H1 (cell line): Measurements from ENCODE around the gene GAPT. TPM values are rescaled to one million over a fixed set of nuclear protein-coding genes. Genes with fewer than 3 reads are reported as not detected.

Experiments
- CTCF ChIA-PET: fragments of 300-600 bp; sonication (Branson Sonifier 250); formaldehyde crosslinking; loops from one replicate; lab custom pipeline; 2021; ENCODE audit not compliant: partially characterized antibody; lab: Charles Lee
- POLR2A ChIA-PET: fragments of 300-600 bp; sonication (Branson Sonifier 250); formaldehyde crosslinking; loops from one replicate; lab custom pipeline; 2021; ENCODE audit warnings: inconsistent platforms; ENCODE audit not compliant: partially characterized antibody; lab: Charles Lee
- DNase-seq, 2 experiments: peaks; one replicate each; pipeline versions ENCODE4 v3.0.0 to v3.0.0-alpha.2; 2010 to 2022; ENCODE audit warnings: low spot score in 2 of 2, low read depth in 1 of 2, mixed read lengths in 1 of 2
- FAIRE-seq: peaks from 2 replicates; lab custom pipeline; 2011; peaks lifted over from hg19 to GRCh38; lab: Jason Lieb, UNC
- H2AFZ ChIP-seq: 2 replicates; pipeline ENCODE4 v1.8.1; 2012; ENCODE audit warnings: low read length, inconsistent platforms
- H2AK5ac ChIP-seq: 2 replicates; pipeline ENCODE4 v1.6.1; 2013; ENCODE audit warnings: low read depth, low read length
- H2BK120ac ChIP-seq: replicated peaks from 2 replicates; pipeline ENCODE3; 2013; ENCODE audit warnings: low read depth, low read length, inconsistent platforms
- H2BK12ac ChIP-seq: 2 replicates; pipeline ENCODE4 v1.6.1; 2013; ENCODE audit warnings: low read depth, low read length
- H2BK15ac ChIP-seq: 2 replicates; pipeline ENCODE4 v1.6.1; 2013; ENCODE audit warnings: low read length
- H2BK20ac ChIP-seq: 2 replicates; pipeline ENCODE4 v1.6.1; 2013; ENCODE audit warnings: low read length
- H2BK5ac ChIP-seq: 2 replicates; pipeline ENCODE4 v1.6.1; 2013; ENCODE audit warnings: low read depth, low read length
- H3K14ac ChIP-seq: 2 replicates; pipeline ENCODE4 v1.6.1; 2013; ENCODE audit warnings: inconsistent platforms; ENCODE audit not compliant: insufficient read length
- H3K18ac ChIP-seq: 2 replicates; pipeline ENCODE4 v1.6.1; 2013; ENCODE audit warnings: low read length; ENCODE audit errors: extremely low read depth
- H3K23ac ChIP-seq: 2 replicates; pipeline ENCODE4 v1.6.1; 2013; ENCODE audit warnings: inconsistent platforms; ENCODE audit not compliant: insufficient read length
- H3K23me2 ChIP-seq: 2 replicates; pipeline ENCODE4 v1.6.1; 2013; ENCODE audit warnings: low read depth, low read length
- H3K27ac ChIP-seq: 2 replicates; pipeline ENCODE4 v1.6.1; 2011; ENCODE audit warnings: low read depth, low read length, inconsistent platforms
- H3K27me3 ChIP-seq, 4 experiments: replicated peaks in 1 of 4; 1 replicate in 1 of 4; 2 replicates in 3 of 4; pipeline versions ENCODE4 v1.6.1 to v1.8.1; 2011 to 2013; ENCODE audit warnings: low read length in 3 of 4, mild to moderate bottlenecking in 3 of 4, inconsistent platforms in 2 of 4, mixed read lengths in 2 of 4, moderate library complexity in 1 of 4; ENCODE audit not compliant: control insufficient read depth in 3 of 4, insufficient read depth in 3 of 4; ENCODE audit errors: extremely low read depth in 1 of 4
- H3K36me3 ChIP-seq, 4 experiments: 2 replicates each; pipeline versions ENCODE4 v1.6.1 to v1.8.1; 2011 to 2013; ENCODE audit warnings: mild to moderate bottlenecking in 4 of 4, low read length in 3 of 4, moderate library complexity in 2 of 4, control low read depth in 1 of 4, inconsistent platforms in 1 of 4; ENCODE audit not compliant: insufficient read depth in 4 of 4, control insufficient read depth in 2 of 4
- H3K4ac ChIP-seq: replicated peaks from 2 replicates; pipeline ENCODE3; 2013; ENCODE audit warnings: low read length, low read depth, mixed read lengths, inconsistent platforms; ENCODE audit not compliant: insufficient read length
- H3K4me1 ChIP-seq, 4 experiments: replicated peaks in 1 of 4; 1 replicate in 1 of 4; 2 replicates in 3 of 4; pipeline versions ENCODE4 v1.6.1 to v1.8.1; 2011 to 2013; ENCODE audit warnings: low read length in 3 of 4, inconsistent platforms in 2 of 4, mixed read lengths in 1 of 4; ENCODE audit not compliant: insufficient read depth in 4 of 4, control insufficient read depth in 3 of 4
- H3K4me2 ChIP-seq, 2 experiments: 2 replicates each; pipeline versions ENCODE4 v1.6.1 to v1.8.1; 2011 to 2013; ENCODE audit warnings: low read depth in 2 of 2, low read length in 2 of 2, control low read depth in 1 of 2, inconsistent platforms in 1 of 2, mild to moderate bottlenecking in 1 of 2; ENCODE audit not compliant: insufficient read depth in 1 of 2
- H3K4me3 ChIP-seq, 4 experiments: fragments of 200-600, 300-600 bp in 1 of 4; sonication (generic), shearing (Covaris generic), sonication (Bioruptor Twin) in 1 of 4; 2 replicates each; pipeline versions ENCODE4 v1.5.1 to v1.8.1; 2011 to 2016; ENCODE audit warnings: low read length in 4 of 4, low read depth in 3 of 4, control low read depth in 2 of 4, inconsistent platforms in 2 of 4, mild to moderate bottlenecking in 2 of 4, mixed read lengths in 1 of 4, moderate library complexity in 1 of 4; ENCODE audit not compliant: insufficient read depth in 2 of 4; ENCODE audit errors: extremely low read depth in 1 of 4
- H3K56ac ChIP-seq: replicated peaks from 2 replicates; pipeline ENCODE3; 2013; ENCODE audit warnings: low read depth, mild to moderate bottlenecking, mixed read lengths, low read length, inconsistent platforms; ENCODE audit not compliant: insufficient read length
- H3K79me1 ChIP-seq: 2 replicates; pipeline ENCODE4 v1.6.1; 2013; ENCODE audit warnings: low read depth, low read length, control low read depth
- H3K79me2 ChIP-seq, 2 experiments: 2 replicates each; pipeline versions ENCODE4 v1.6.1 to v1.8.1; 2012 to 2013; ENCODE audit warnings: low read length in 2 of 2, mild to moderate bottlenecking in 2 of 2, inconsistent platforms in 1 of 2; ENCODE audit not compliant: insufficient read depth in 2 of 2, control insufficient read depth in 1 of 2
- H3K9ac ChIP-seq, 4 experiments: replicated peaks in 1 of 4; 1 replicate in 1 of 4; 2 replicates in 3 of 4; pipeline versions ENCODE4 v1.6.1 to v1.8.1; 2011 to 2013; ENCODE audit warnings: low read depth in 3 of 4, low read length in 3 of 4, control low read depth in 2 of 4, mild to moderate bottlenecking in 2 of 4, moderate library complexity in 2 of 4, inconsistent platforms in 1 of 4; ENCODE audit errors: extremely low read depth in 1 of 4
- H3K9me3 ChIP-seq, 2 experiments: 2 replicates each; pipeline versions ENCODE4 v1.6.1 to v1.8.1; 2012 to 2013; ENCODE audit warnings: mild to moderate bottlenecking in 2 of 2, moderate library complexity in 2 of 2, control low read depth in 1 of 2, inconsistent platforms in 1 of 2, low read depth in 1 of 2, low read length in 1 of 2, mixed read lengths in 1 of 2; ENCODE audit not compliant: insufficient read depth in 2 of 2
- H4K20me1 ChIP-seq, 2 experiments: replicated peaks in 1 of 2; 2 replicates each; pipeline versions ENCODE3 to v1.8.1; 2011 to 2013; ENCODE audit warnings: inconsistent platforms in 2 of 2, low read length in 2 of 2, mild to moderate bottlenecking in 1 of 2; ENCODE audit not compliant: insufficient read depth in 2 of 2, control insufficient read depth in 1 of 2
- H4K5ac ChIP-seq: 2 replicates; pipeline ENCODE4 v1.6.1; 2013; ENCODE audit warnings: low read length, low read depth, mixed read lengths, inconsistent platforms; ENCODE audit not compliant: insufficient read length
- H4K8ac ChIP-seq: 2 replicates; pipeline ENCODE4 v1.8.0; 2013; ENCODE audit warnings: mild to moderate bottlenecking, moderate library complexity, low read length, inconsistent platforms; ENCODE audit not compliant: insufficient read depth; ENCODE audit errors: extremely low read depth
- H4K91ac ChIP-seq: replicated peaks from 2 replicates; pipeline ENCODE3; 2013; ENCODE audit warnings: low read length, mixed read lengths, inconsistent platforms; ENCODE audit not compliant: insufficient read length
- BRCA1 ChIP-seq: IDR thresholded peaks from 2 replicates; pipeline ENCODE4 v1.6.1; 2012; ENCODE audit warnings: low read depth, low read length, improper control_type of control experiment
- CBX8 ChIP-seq: fragments of 300-800, 300-1000 bp; sonication (generic); IDR thresholded peaks from 2 replicates; pipeline ENCODE4 v1.7.1; 2016; ENCODE audit warnings: low read depth, low read length, borderline replicate concordance
- CEBPB ChIP-seq: IDR thresholded peaks from 2 replicates; pipeline ENCODE4 v1.6.1; 2012; ENCODE audit warnings: low read depth, low read length
- CHD2 ChIP-seq: IDR thresholded peaks from 2 replicates; pipeline ENCODE4 v1.6.1; 2012; ENCODE audit warnings: low read length, improper control_type of control experiment
- CTBP2 ChIP-seq: IDR thresholded peaks from 2 replicates; pipeline ENCODE4 v1.7.0; 2011; ENCODE audit warnings: borderline replicate concordance, mild to moderate bottlenecking, moderate library complexity, mixed read lengths, low read length; ENCODE audit not compliant: insufficient read depth, insufficient read length
- EGR1 ChIP-seq: IDR thresholded peaks from 2 replicates; pipeline ENCODE4 v1.6.1; 2011; ENCODE audit warnings: low read depth, low read length, borderline replicate concordance
- EZH2 ChIP-seq: fragments of 200-600 bp; sonication (generic); IDR thresholded peaks from 2 replicates; pipeline ENCODE4 v1.7.1; 2012; ENCODE audit warnings: low read depth, mild to moderate bottlenecking, moderate library complexity, low read length, inconsistent platforms; ENCODE audit not compliant: severe bottlenecking
- JUND ChIP-seq: IDR thresholded peaks from 2 replicates; pipeline ENCODE4 v1.6.1; 2011; ENCODE audit warnings: mild to moderate bottlenecking, improper control_type of control experiment, low read length
- RXRA ChIP-seq: IDR thresholded peaks from 2 replicates; pipeline ENCODE4 v1.6.1; 2011; ENCODE audit warnings: low read depth, mild to moderate bottlenecking, low read length, moderate library complexity; ENCODE audit not compliant: insufficient read depth
- TAF1 ChIP-seq: IDR thresholded peaks from 2 replicates; pipeline ENCODE4 v1.6.1; 2011; ENCODE audit warnings: mild to moderate bottlenecking, low read depth, low read length
- TBP ChIP-seq: IDR thresholded peaks from 2 replicates; pipeline ENCODE4 v1.6.1; 2011; ENCODE audit warnings: low read depth, low read length, improper control_type of control experiment
- YY1 ChIP-seq: IDR thresholded peaks from 2 replicates; pipeline ENCODE4 v1.6.1; 2011; ENCODE audit warnings: low read depth, mild to moderate bottlenecking, low read length
- ZNF274 ChIP-seq: IDR thresholded peaks from 2 replicates; pipeline ENCODE4 v1.7.0; 2012; ENCODE audit warnings: low read length, borderline replicate concordance; ENCODE audit errors: extremely low read depth
- WGBS, 2 experiments: shearing (Covaris generic) in 1 of 2; methylation state at CpG; one replicate each; pipeline versions ENCODE4 v1.1.6 to v1.1.7; 2013 to 2015; ENCODE audit warnings: low lambda C conversion rate in 2 of 2, mixed read lengths in 2 of 2, inconsistent platforms in 1 of 2, low coverage in 1 of 2, missing lambda C conversion rate in 1 of 2; ENCODE audit not compliant: insufficient replicate concordance in 2 of 2, insufficient coverage in 1 of 2, insufficient read length in 1 of 2; ENCODE audit errors: extremely low coverage in 1 of 2, missing lambda C conversion rate in 1 of 2; 5-methylcytosine and 5-hydroxymethylcytosine counted together
- polyA plus RNA-seq, 7 experiments: library from polyadenylated mRNA; depleted of rRNA in 3 of 7; stranded (reverse) in 5 of 7; unstranded in 2 of 7; fragments of >200 nt in 5 of 7; fragments of 200-250 nt in 2 of 7; gene quantifications; 1 replicate in 5 of 7; 2 replicates in 1 of 7; 4 replicates in 1 of 7; pipeline versions ENCODE4 v1.2.1 to v1.2.3, GENCODE V29; 2011 to 2013; ENCODE audit warnings: missing spikeins in 2 of 7, mixed read lengths in 2 of 7
- total RNA-seq: library from RNA; stranded (reverse); fragmentation: NEBNext Ultra II Directional; extraction: Animal tissue kit (Norgen Biotek cat#: 25700); gene quantifications from 2 replicates; pipeline ENCODE4 v1.2.1, GENCODE V29; 2021
- TF ChIP-seq, protein P1 (sequence below): IDR thresholded peaks from 2 replicates; pipeline ENCODE4 v1.6.1; 2012; ENCODE audit warnings: low read length, inconsistent platforms

Gene GAPT
- total and polyA plus RNA-seq, 2 of the 8 experiments (the other 6 are each of a cell fraction or from before 2014, with no cell fraction given): not detected

DNA sequence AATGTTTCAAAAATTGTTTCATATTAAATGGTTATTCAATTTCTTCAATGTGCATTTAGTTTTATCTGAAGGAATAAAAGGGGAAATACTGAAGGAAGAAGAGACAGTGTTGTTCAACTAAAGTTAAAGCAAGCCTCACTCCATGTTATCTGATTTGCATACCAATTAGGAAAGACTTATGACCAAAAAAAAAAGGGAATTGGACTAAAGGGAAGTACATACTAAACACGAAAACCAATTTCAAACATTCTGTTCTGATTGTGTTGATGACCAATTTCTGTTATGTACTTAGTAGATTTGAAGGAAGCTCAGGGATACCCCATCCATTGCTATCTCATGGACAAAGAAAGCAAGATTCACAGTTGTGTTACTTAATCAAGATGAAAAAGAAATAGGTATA, 4.9 kb upstream of the GAPT start:
- Histone ChIP-seq H3K4me2 (no peak overlapping the region), H4K20me1 (no peaks in the 10 kb centered on the region), H3K14ac (no peak overlapping the region), H3K4me3 (no peak overlapping the region), H2AK5ac (no peak overlapping the region), H3K18ac (no peak overlapping the region), H3K79me1 (no peaks in the 10 kb centered on the region), H2AFZ (no peak overlapping the region), H4K91ac (no peak overlapping the region), H2BK120ac (no peak overlapping the region), H3K4ac (no peak overlapping the region), H3K27ac (no peak overlapping the region), H3K9ac (no peak overlapping the region), H3K9me3 (no peaks in the 10 kb centered on the region), H3K56ac (no peak overlapping the region), H2BK20ac (no peak overlapping the region), H3K23ac (no peak overlapping the region), H4K8ac (no peak overlapping the region), H2BK15ac (no peak overlapping the region), H3K36me3 (no peaks in the 10 kb centered on the region), H3K79me2 (no peaks in the 10 kb centered on the region), H4K5ac (no peak overlapping the region), H3K4me1 (peaks cover 2 to 11% (median 5%) of the 10 kb centered on the region in 4 experiments; a peak in 6 of 7 replicates), H2BK5ac (no peak overlapping the region), H3K23me2 (no peaks in the 10 kb centered on the region), H2BK12ac (no peak overlapping the region), H3K27me3 (no peaks in the 10 kb centered on the region)
- WGBS, 2 experiments: 90% methylated on average over 1 of the region's 1 CpG; no CpG with 5 or more reads in 1 of the 2 experiments
- CTCF ChIA-PET: interaction anchor here (1.1 to 4.6 kb wide), 4 partner anchors 8 to 364 kb away, joined by 3 to 30 read pairs (median 8); no protein-coding TSS in a partner anchor
- FAIRE-seq (no peak), DNase-seq (no peak)
- POLR2A ChIA-PET: no interaction called here
- TF ChIP-seq YY1 (no peak), CHD2 (no peak), CBX8 (no peak), BRCA1 (no peak), JUND (no peak), RXRA (no peak), TAF1 (no peak), ZNF274 (no peak), EZH2 (no peak), CEBPB (no peak), EGR1 (no peak), TBP (no peak), CTBP2 (no peak)
- TF ChIP-seq, protein P1, sequence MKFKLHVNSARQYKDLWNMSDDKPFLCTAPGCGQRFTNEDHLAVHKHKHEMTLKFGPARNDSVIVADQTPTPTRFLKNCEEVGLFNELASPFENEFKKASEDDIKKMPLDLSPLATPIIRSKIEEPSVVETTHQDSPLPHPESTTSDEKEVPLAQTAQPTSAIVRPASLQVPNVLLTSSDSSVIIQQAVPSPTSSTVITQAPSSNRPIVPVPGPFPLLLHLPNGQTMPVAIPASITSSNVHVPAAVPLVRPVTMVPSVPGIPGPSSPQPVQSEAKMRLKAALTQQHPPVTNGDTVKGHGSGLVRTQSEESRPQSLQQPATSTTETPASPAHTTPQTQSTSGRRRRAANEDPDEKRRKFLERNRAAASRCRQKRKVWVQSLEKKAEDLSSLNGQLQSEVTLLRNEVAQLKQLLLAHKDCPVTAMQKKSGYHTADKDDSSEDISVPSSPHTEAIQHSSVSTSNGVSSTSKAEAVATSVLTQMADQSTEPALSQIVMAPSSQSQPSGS: no peak
